Panc1 (cell line): ENCODE data around the gene GPRIN2. TPM values are rescaled to one million over a fixed set of nuclear protein-coding genes. Genes with fewer than 3 reads are reported as not detected.

ENCODE experiments used
- ATAC-seq: fragments of 200-7000 bp; cut with Tn5 transposase; 2 replicates; pipeline ENCODE4 v1.9.1; 2020; ENCODE audit warnings: mild to moderate bottlenecking, moderate library complexity
- BruUV-seq: library from RNA; stranded (reverse); fragments of 400-500 nt; replicated peaks from 2 replicates; lab custom pipeline; 2021; lab: Mats Ljungman, UMichigan
- CTCF ChIA-PET: fragments of 300-600 bp; sonication (Branson Sonifier 250); formaldehyde crosslinking; loops from one replicate; lab custom pipeline; 2022; ENCODE audit warnings: antibody characterized with exemption; lab: Charles Lee
- POLR2A ChIA-PET: fragments of 300-600 bp; sonication (Branson Sonifier 250); formaldehyde crosslinking; loops from one replicate; lab custom pipeline; 2022; ENCODE audit warnings: antibody characterized with exemption; lab: Charles Lee
- DNase-seq: peaks from one replicate; pipeline ENCODE4 v3.0.0-alpha.2; 2010; ENCODE audit warnings: low read depth, low spot score
- H3K27ac ChIP-seq: 2 replicates; pipeline ENCODE4 v1.5.1; 2011; ENCODE audit warnings: mild to moderate bottlenecking, low read length, inconsistent platforms
- H3K27me3 ChIP-seq: fragments of 200-500 bp; sonication (Bioruptor generic); 2 replicates; pipeline ENCODE4 v1.6.0; 2014; ENCODE audit warnings: low read length, inconsistent platforms; ENCODE audit not compliant: control insufficient read depth, insufficient read depth
- H3K36me3 ChIP-seq: fragments of 200-500 bp; sonication (Bioruptor generic); 2 replicates; pipeline ENCODE4 v1.5.1; 2014; ENCODE audit warnings: inconsistent platforms, mild to moderate bottlenecking, low read length, moderate library complexity; ENCODE audit not compliant: control insufficient read depth, insufficient read depth
- H3K4me1 ChIP-seq: 2 replicates; pipeline ENCODE4 v1.5.1; 2011; ENCODE audit warnings: inconsistent platforms, mild to moderate bottlenecking, low read length, moderate library complexity; ENCODE audit not compliant: control insufficient read depth, insufficient read depth
- H3K4me3 ChIP-seq, 2 experiments: 2 replicates each; pipeline ENCODE4 v1.5.1; 2011 to 2012; ENCODE audit warnings: low read depth in 2 of 2, low read length in 2 of 2, mild to moderate bottlenecking in 2 of 2, inconsistent platforms in 1 of 2, moderate library complexity in 1 of 2
- H3K9me3 ChIP-seq: fragments of 200-500 bp; sonication (Bioruptor generic); 2 replicates; pipeline ENCODE4 v1.5.1; 2014; ENCODE audit warnings: low read depth, mild to moderate bottlenecking, inconsistent platforms, low read length, moderate library complexity; ENCODE audit not compliant: control insufficient read depth, insufficient read depth
- CTCF ChIP-seq: fragments of 450-650 bp; IDR thresholded peaks from 2 replicates; pipeline ENCODE4 v1.5.1; 2017; ENCODE audit warnings: mild to moderate bottlenecking
- REST ChIP-seq, 2 experiments: IDR thresholded peaks; 2 replicates each; pipeline ENCODE4 v1.6.1; 2011 to 2012; ENCODE audit warnings: low read depth in 2 of 2, control low read depth in 1 of 2, low read length in 1 of 2, mild to moderate bottlenecking in 1 of 2, moderate library complexity in 1 of 2; ENCODE audit not compliant: insufficient read depth in 1 of 2
- in situ Hi-C: cut with HindIII; loops from 2 replicates; pipeline ENCODE4 v1.10.0; 2016; ENCODE audit warnings: low sequenced_read_pairs, low pct_unique_long_range_greater_than_20kb
- intact Hi-C: fragments of 100-400 bp; cut with micrococcal nuclease; formaldehyde crosslinking; loops from one replicate; pipeline ENCODE4 v1.10.0; 2022; ENCODE audit not compliant: unreplicated experiment
- total RNA-seq: library from RNA; stranded (reverse); gene quantifications from one replicate; pipeline ENCODE4 v1.2.1, GENCODE V29; 2021; ENCODE audit not compliant: unreplicated experiment

Gene GPRIN2
- total RNA-seq, 1 experiment from 2014 or later = 12.9 TPM

- no peaks in the 10 kb centered on the region for H3K36me3 ChIP-seq
- H3K4me3 ChIP-seq = no peak overlapping the region
- no peaks in the 10 kb centered on the region for H3K27me3 ChIP-seq
- no TSS peak for BruUV-seq
- ATAC-seq (peak; percentile 8; the same call in 1 of the 2 replicates), DNase-seq (no peak)
- no peak for TF ChIP-seq CTCF
- H3K4me1 ChIP-seq = peaks cover 10% of the 10 kb centered on the region; the same call in 1 of the 2 replicates
- intact Hi-C loops = no loop called here
- POLR2A ChIA-PET = no interaction called here
- CTCF ChIA-PET = no interaction called here
- peak overlapping the region; percentile 7; the same call in 1 of the 2 replicates for H3K27ac ChIP-seq
- no peaks in the 10 kb centered on the region for H3K9me3 ChIP-seq
- in situ Hi-C loops = no loop called here
These were observed 7.9 kb downstream of the GPRIN2 start for GRCh38 chr10:46548498-46549090.

- 0 out of 2 replicates have a peak, but pooled peaks cover 10% of the 10 kb centered on the region for H3K4me1 ChIP-seq
- no TSS peak for BruUV-seq
- H3K27ac ChIP-seq = no peak overlapping the region
- no peaks in the 10 kb centered on the region for H3K36me3 ChIP-seq
- POLR2A ChIA-PET = no interaction called here
- H3K27me3 ChIP-seq = no peaks in the 10 kb centered on the region
- CTCF ChIA-PET = no interaction called here
- no peaks in the 10 kb centered on the region for H3K9me3 ChIP-seq
- in situ Hi-C loops (no loop called here), intact Hi-C loops (no loop called here)
- no peak for TF ChIP-seq REST (IDR thresholded peaks at IDR 0.05; ENCODE audit: insufficient read depth in 1 of 2, low read depth in 2 of 2, low read length in 1 of 2)
- H3K4me3 ChIP-seq = no peak overlapping the region
- no peak for DNase-seq
- ATAC-seq = no peak
These were observed 8.6 kb downstream of the GPRIN2 start for GRCh38 chr10:46547541-46548497.
